HG02981 (cell line): ENCODE data around the gene ARHGAP29.
"Not testable (repeated sequence)": the region's sequence is repeated elsewhere in the genome, so short reads cannot be mapped to it uniquely, and the experiment has no call there.

Experiments used
- ATAC-seq: cut with Tn5 transposase; IDR thresholded peaks from one replicate; pipeline ENCODE4 v1.9.1; 2021; ENCODE audit warnings: mild to moderate bottlenecking, moderate library complexity; ENCODE audit not compliant: unreplicated experiment

ARHGAP29 gene

GRCh38 chr1:94183197-94183815 is 54.1 kb downstream of the ARHGAP29 start:
- no peak for ATAC-seq

GRCh38 chr1:94182191-94182590 is 55.2 kb downstream of the ARHGAP29 start:
- no peak for ATAC-seq

GRCh38 chr1:94180650-94181049 is 56.7 kb downstream of the ARHGAP29 start:
- ATAC-seq: no peak

- no peak for ATAC-seq
These were observed 58.5 kb downstream of the ARHGAP29 start for GRCh38 chr1:94178901-94179300.

- no peak for ATAC-seq
These were observed 68.3 kb downstream of the ARHGAP29 start for GRCh38 chr1:94169126-94169525.

GRCh38 chr1:94165843-94166242 is 71.5 kb downstream of the ARHGAP29 start:
- ATAC-seq: no peak

GRCh38 chr1:94164885-94165284 is 72.5 kb downstream of the ARHGAP29 start:
- ATAC-seq: not testable (repeated sequence)

- not testable (repeated sequence) for ATAC-seq
These were observed 73.3 kb downstream of the ARHGAP29 start for GRCh38 chr1:94164121-94164520.

- ATAC-seq: not testable (repeated sequence)
These were observed 74.1 kb downstream of the ARHGAP29 start for GRCh38 chr1:94163249-94163648.

- ATAC-seq: no peak
These were observed 76.6 kb downstream of the ARHGAP29 start for GRCh38 chr1:94160811-94161210.

- ATAC-seq: no peak
These were observed 81.2 kb downstream of the ARHGAP29 start for GRCh38 chr1:94156096-94156625.

- ATAC-seq: no peak
These were observed 82.4 kb downstream of the ARHGAP29 start for GRCh38 chr1:94154989-94155388.

- no peak for ATAC-seq
These were observed 84.3 kb downstream of the ARHGAP29 start for GRCh38 chr1:94153133-94153532.

GRCh38 chr1:94149166-94149565 is 88.2 kb downstream of the ARHGAP29 start:
- not testable (repeated sequence) for ATAC-seq

GRCh38 chr1:94146273-94146672 is 91.1 kb downstream of the ARHGAP29 start:
- ATAC-seq: no peak

GRCh38 chr1:94144836-94145235 is 92.5 kb downstream of the ARHGAP29 start:
- ATAC-seq: no peak

GRCh38 chr1:94143809-94144176 is 93.6 kb downstream of the ARHGAP29 start:
- no peak for ATAC-seq

GRCh38 chr1:94143173-94143808 is 94.1 kb downstream of the ARHGAP29 start:
- no peak for ATAC-seq

- ATAC-seq: no peak
These were observed 94.8 kb downstream of the ARHGAP29 start for GRCh38 chr1:94142583-94142982.

- ATAC-seq: no peak
These were observed 95.4 kb downstream of the ARHGAP29 start for GRCh38 chr1:94142022-94142421.

- no peak for ATAC-seq
These were observed 105.3 kb downstream of the ARHGAP29 start for GRCh38 chr1:94132111-94132510.

GRCh38 chr1:94130851-94131595 is 106.4 kb downstream of the ARHGAP29 start:
- ATAC-seq: no peak
